Progenitor cell of endocrine pancreas (in vitro differentiated cells): ENCODE data around the gene KPNA2. TPM values are rescaled to one million over a fixed set of nuclear protein-coding genes. Genes with fewer than 3 reads are reported as not detected.
"Not testable (repeated sequence)": the region's sequence is repeated elsewhere in the genome, so short reads cannot be mapped to it uniquely, and the experiment has no call there.

Source experiments
- DNase-seq: peaks from one replicate; pipeline ENCODE4 v3.0.0; 2021; ENCODE audit warnings: low spot score; ENCODE audit not compliant: unreplicated experiment
- H3K27ac Mint-ChIP-seq: 2 replicates; pipeline ENCODE4 v1.8.0; 2021; ENCODE audit warnings: mild to moderate bottlenecking, moderate library complexity, mixed read lengths
- H3K27me3 Mint-ChIP-seq: 2 replicates; pipeline ENCODE4 v1.8.0; 2021; ENCODE audit warnings: mixed read lengths
- H3K36me3 Mint-ChIP-seq: 2 replicates; pipeline ENCODE4 v1.8.0; 2022; ENCODE audit warnings: mixed read lengths; ENCODE audit not compliant: insufficient read depth
- H3K4me1 Mint-ChIP-seq: 2 replicates; pipeline ENCODE4 v1.8.0; 2021; ENCODE audit warnings: low read depth, mixed read lengths
- H3K4me3 Mint-ChIP-seq: 2 replicates; pipeline ENCODE4 v1.8.0; 2021; ENCODE audit warnings: low read depth, mild to moderate bottlenecking, moderate library complexity, mixed read lengths
- H3K9me3 Mint-ChIP-seq: 2 replicates; pipeline ENCODE4 v1.8.0; 2021; ENCODE audit warnings: low read depth, mixed read lengths
- CTCF ChIP-seq: fragments of 200-600 bp; sonication (generic); IDR thresholded peaks from one replicate; pipeline ENCODE4 v1.5.0; 2021; ENCODE audit warnings: antibody characterized with exemption, mild to moderate bottlenecking; ENCODE audit not compliant: unreplicated experiment
- total RNA-seq: library from RNA; stranded (reverse); gene quantifications from 2 replicates; pipeline ENCODE4 v1.2.1, GENCODE V29; 2021

Gene KPNA2
- total RNA-seq, 1 donor from 2014 or later = 140 TPM

GRCh38 chr17:67993998-67994361, 41.6 kb upstream of the KPNA2 start:
- H3K4me3 Mint-ChIP-seq = peak overlapping the region; percentile 76
- H3K4me1 Mint-ChIP-seq = peaks cover 17% of the 10 kb centered on the region
- H3K27me3 Mint-ChIP-seq = peaks cover 13% of the 10 kb centered on the region
- no peaks in the 10 kb centered on the region for H3K36me3 Mint-ChIP-seq
- H3K27ac Mint-ChIP-seq = peak overlapping the region; percentile 93
- DNase-seq = no peak
- TF ChIP-seq CTCF = no peak
- no peaks in the 10 kb centered on the region for H3K9me3 Mint-ChIP-seq

GRCh38 chr17:67994817-67995569, 40.5 kb upstream of the KPNA2 start:
- H3K27ac Mint-ChIP-seq = peak overlapping the region; percentile 36
- peaks cover 13% of the 10 kb centered on the region for H3K27me3 Mint-ChIP-seq
- H3K4me3 Mint-ChIP-seq = peak overlapping the region; percentile 76
- no peak for TF ChIP-seq CTCF
- no peaks in the 10 kb centered on the region for H3K9me3 Mint-ChIP-seq
- no peaks in the 10 kb centered on the region for H3K36me3 Mint-ChIP-seq
- DNase-seq = no peak
- peaks cover 17% of the 10 kb centered on the region for H3K4me1 Mint-ChIP-seq

GRCh38 chr17:67995570-67996263, 39.8 kb upstream of the KPNA2 start:
- Mint-ChIP-seq H3K27me3 (peaks cover 13% of the 10 kb centered on the region), H3K9me3 (no peaks in the 10 kb centered on the region), H3K4me1 (peaks cover 17% of the 10 kb centered on the region), H3K27ac (peak overlapping the region; percentile 89), H3K36me3 (no peaks in the 10 kb centered on the region), H3K4me3 (peak overlapping the region; percentile 76)
- peak; percentile 22 for DNase-seq
- peak; percentile 24 for TF ChIP-seq CTCF

GRCh38 chr17:67996301-67997171, 39.0 kb upstream of the KPNA2 start, which contains the start of gene C17orf58:
Gene C17orf58 (minus strand): TSS chr17:67996469. CDS start chr17:67996198, 271 bp downstream.
- H3K36me3 Mint-ChIP-seq, DNase-seq, H3K9me3 Mint-ChIP-seq: not testable (repeated sequence)
- H3K4me3 Mint-ChIP-seq = peak within 1 kb of the TSS; percentile 76
- peaks cover 15% of the 10 kb centered on the region for H3K4me1 Mint-ChIP-seq
- H3K27me3 Mint-ChIP-seq = peaks cover 13% of the 10 kb centered on the region
- peak within 1 kb of the TSS; percentile 89 for H3K27ac Mint-ChIP-seq

- H3K4me1 Mint-ChIP-seq = peaks cover 12% of the 10 kb centered on the region
- no peak for DNase-seq
- H3K27me3 Mint-ChIP-seq = peaks cover 13% of the 10 kb centered on the region
- peak overlapping the region; percentile 56 for H3K27ac Mint-ChIP-seq
- no peak for TF ChIP-seq CTCF
- no peaks in the 10 kb centered on the region for H3K9me3 Mint-ChIP-seq
- no peaks in the 10 kb centered on the region for H3K36me3 Mint-ChIP-seq
- no peak overlapping the region for H3K4me3 Mint-ChIP-seq
These were observed 37.1 kb upstream of the KPNA2 start for GRCh38 chr17:67998466-67998865.
